ENCODE measurements around the gene FMO2. TPM values are rescaled to one million over a fixed set of nuclear protein-coding genes. Genes with fewer than 3 reads are reported as not detected.

Gene FMO2
- total and polyA plus RNA-seq, 2 of the 8 experiments (the other 6 are each of a cell fraction or from before 2014, with no cell fraction given), result not detected

DNA sequence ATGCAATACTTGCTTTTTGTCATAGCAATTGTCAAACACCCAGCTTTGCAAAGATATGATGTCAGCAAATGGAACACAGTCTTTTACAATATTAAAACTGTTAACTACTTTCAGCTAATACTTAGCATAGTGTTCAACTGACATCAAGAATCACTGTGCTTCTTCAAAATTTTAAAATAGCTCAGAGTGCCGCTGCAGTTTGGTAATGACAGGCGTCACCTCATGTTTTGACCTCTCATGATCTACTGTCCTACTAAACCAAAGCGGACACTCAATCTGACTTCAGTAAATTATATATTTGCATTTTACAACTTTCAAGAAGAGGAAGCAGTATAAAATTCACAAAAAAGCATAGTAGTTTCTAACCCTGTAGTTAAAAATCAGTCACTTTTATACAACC lies 65.2 kb downstream of the FMO2 start (continued):
- TF ChIP-seq, protein P1, sequence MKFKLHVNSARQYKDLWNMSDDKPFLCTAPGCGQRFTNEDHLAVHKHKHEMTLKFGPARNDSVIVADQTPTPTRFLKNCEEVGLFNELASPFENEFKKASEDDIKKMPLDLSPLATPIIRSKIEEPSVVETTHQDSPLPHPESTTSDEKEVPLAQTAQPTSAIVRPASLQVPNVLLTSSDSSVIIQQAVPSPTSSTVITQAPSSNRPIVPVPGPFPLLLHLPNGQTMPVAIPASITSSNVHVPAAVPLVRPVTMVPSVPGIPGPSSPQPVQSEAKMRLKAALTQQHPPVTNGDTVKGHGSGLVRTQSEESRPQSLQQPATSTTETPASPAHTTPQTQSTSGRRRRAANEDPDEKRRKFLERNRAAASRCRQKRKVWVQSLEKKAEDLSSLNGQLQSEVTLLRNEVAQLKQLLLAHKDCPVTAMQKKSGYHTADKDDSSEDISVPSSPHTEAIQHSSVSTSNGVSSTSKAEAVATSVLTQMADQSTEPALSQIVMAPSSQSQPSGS (IDR thresholded peaks at IDR 0.05; ENCODE audit: low read length), result no peak
- TF ChIP-seq SP1 (IDR thresholded peaks at IDR 0.05; ENCODE audit: low read depth, low read length) (no peak), SP4 (IDR thresholded peaks at IDR 0.05; ENCODE audit: low read length) (no peak), TEAD4 (IDR thresholded peaks at IDR 0.05; ENCODE audit: low read depth, low read length) (no peak), TAF1 (IDR thresholded peaks at IDR 0.05; ENCODE audit: low read depth, low read length) (no peak), CHD7 (IDR thresholded peaks at IDR 0.05; ENCODE audit: insufficient replicate concordance, low read length) (no peak)

Measured in H1 (cell line).